HG03575 (cell line): ENCODE data around the gene OPCML.

Experiments
- ATAC-seq: cut with Tn5 transposase; IDR thresholded peaks from one replicate; pipeline ENCODE4 v1.9.1; 2021; ENCODE audit not compliant: unreplicated experiment, insufficient number of reproducible peaks, low FRiP score; ENCODE audit errors: extremely low read depth

Gene OPCML

GRCh38 chr11:133078591-133079404 lies 453.5 kb downstream of the OPCML start:
- ATAC-seq, result no peak

- no peak for ATAC-seq
Observed at GRCh38 chr11:133078012-133078411, 454.3 kb downstream of the OPCML start.

GRCh38 chr11:133075351-133075750 lies 456.9 kb downstream of the OPCML start:
- ATAC-seq, result no peak

- no peak for ATAC-seq
Observed at GRCh38 chr11:133072858-133073582, 459.3 kb downstream of the OPCML start.

GRCh38 chr11:133072378-133072777 lies 459.9 kb downstream of the OPCML start:
- ATAC-seq, result no peak

GRCh38 chr11:133070791-133071190 lies 461.5 kb downstream of the OPCML start:
- no peak for ATAC-seq

GRCh38 chr11:133070021-133070713 lies 462.1 kb downstream of the OPCML start:
- ATAC-seq, result no peak

- no peak for ATAC-seq
Observed at GRCh38 chr11:133065847-133066485, 466.3 kb downstream of the OPCML start.

- no peak for ATAC-seq
Observed at GRCh38 chr11:133064961-133065360, 467.3 kb downstream of the OPCML start.

- no peak for ATAC-seq
Observed at GRCh38 chr11:133064152-133064877, 468.0 kb downstream of the OPCML start.

- ATAC-seq, result no peak
Observed at GRCh38 chr11:133058501-133058900, 473.8 kb downstream of the OPCML start.

- ATAC-seq, result no peak
Observed at GRCh38 chr11:133053124-133053776, 479.1 kb downstream of the OPCML start.

GRCh38 chr11:133052537-133052936 lies 479.8 kb downstream of the OPCML start:
- no peak for ATAC-seq

- ATAC-seq, result no peak
Observed at GRCh38 chr11:133049244-133050019, 482.9 kb downstream of the OPCML start.

- ATAC-seq, result no peak
Observed at GRCh38 chr11:133048270-133048669, 484.0 kb downstream of the OPCML start.

GRCh38 chr11:133047771-133048115 lies 484.6 kb downstream of the OPCML start:
- no peak for ATAC-seq

- no peak for ATAC-seq
Observed at GRCh38 chr11:133047036-133047770, 485.1 kb downstream of the OPCML start.
